Fibroblast of lung (primary cell): ENCODE results near the gene TGOLN2. TPM values are rescaled to one million over a fixed set of nuclear protein-coding genes. Genes with fewer than 3 reads are reported as not detected.
"Not testable (repeated sequence)": the region's sequence is repeated elsewhere in the genome, so short reads cannot be mapped to it uniquely, and the experiment has no call there.

ENCODE experiments used
- DNase-seq, 2 donors: peaks; one replicate each; pipeline versions ENCODE4 v3.0.0 to v3.0.0-alpha.2; 2010; ENCODE audit warnings: low read depth in 2 of 2
- H2AFZ ChIP-seq: 2 replicates; pipeline ENCODE4 v1.5.1; 2012; ENCODE audit warnings: low read length, control low read depth, inconsistent platforms
- H3K27ac ChIP-seq: 2 replicates; pipeline ENCODE4 v1.5.1; 2011; ENCODE audit warnings: low read length, control low read depth; ENCODE audit not compliant: insufficient read depth
- H3K27me3 ChIP-seq: 2 replicates; pipeline ENCODE4 v1.5.1; 2011; ENCODE audit warnings: mild to moderate bottlenecking, low read length; ENCODE audit not compliant: control insufficient read depth, insufficient read depth
- H3K36me3 ChIP-seq: 2 replicates; pipeline ENCODE4 v1.5.1; 2011; ENCODE audit warnings: low read length; ENCODE audit not compliant: control insufficient read depth, insufficient read depth
- H3K4me1 ChIP-seq: 2 replicates; pipeline ENCODE4 v1.5.1; 2011; ENCODE audit warnings: low read length; ENCODE audit not compliant: control insufficient read depth, insufficient read depth; ENCODE audit errors: extremely low read depth
- H3K4me2 ChIP-seq: 2 replicates; pipeline ENCODE4 v1.5.1; 2011; ENCODE audit warnings: low read length, control low read depth; ENCODE audit not compliant: insufficient read depth; ENCODE audit errors: extremely low read depth
- H3K4me3 ChIP-seq, 4 experiments: fragments of 200-600 bp in 1 of 4; sonication (generic) in 1 of 4; replicated peaks in 1 of 4; 2 replicates each; pipeline ENCODE4 v1.5.1; 2011 to 2016; ENCODE audit warnings: low read length in 4 of 4, low read depth in 3 of 4, mild to moderate bottlenecking in 3 of 4, control low read depth in 2 of 4, inconsistent platforms in 1 of 4, mixed read lengths in 1 of 4; ENCODE audit not compliant: insufficient read depth in 1 of 4; ENCODE audit errors: control extremely low read depth in 1 of 4
- H3K79me2 ChIP-seq: 2 replicates; pipeline ENCODE4 v1.5.1; 2012; ENCODE audit warnings: mild to moderate bottlenecking, low read length, inconsistent platforms; ENCODE audit not compliant: control insufficient read depth, insufficient read depth
- H3K9ac ChIP-seq: 2 replicates; pipeline ENCODE4 v1.5.1; 2011; ENCODE audit warnings: mild to moderate bottlenecking, low read length, control low read depth; ENCODE audit not compliant: insufficient read depth
- H3K9me3 ChIP-seq: 2 replicates; pipeline ENCODE4 v1.5.1; 2012; ENCODE audit warnings: low read depth, low read length; ENCODE audit not compliant: control insufficient read depth, insufficient read depth
- H4K20me1 ChIP-seq: 2 replicates; pipeline ENCODE4 v1.5.1; 2011; ENCODE audit warnings: low read length; ENCODE audit not compliant: control insufficient read depth, insufficient read depth; ENCODE audit errors: extremely low read depth
- CTCF ChIP-seq, 2 donors: IDR thresholded peaks in 1 of 2; conservative IDR thresholded peaks in 1 of 2; 1 replicate in 1 of 2; 2 replicates in 1 of 2; pipeline ENCODE4 v1.5.1; 2011 to 2012; ENCODE audit warnings: low read length in 2 of 2, control low read depth in 1 of 2, inconsistent platforms in 1 of 2, low read depth in 1 of 2, mild to moderate bottlenecking in 1 of 2
- EZH2 ChIP-seq: IDR thresholded peaks from 2 replicates; pipeline ENCODE4 v1.5.1; 2012; ENCODE audit warnings: low read length, control low read depth, mild to moderate bottlenecking; ENCODE audit errors: missing control alignments
- polyA plus RNA-seq, 2 donors: library from polyadenylated mRNA; depleted of rRNA in 1 of 2; stranded (reverse) in 1 of 2; unstranded in 1 of 2; fragments of >200 nt; gene quantifications; 2 replicates each; pipeline ENCODE4 v1.2.1, GENCODE V29; 2011 to 2012; ENCODE audit warnings: missing spikeins in 1 of 2
- total RNA-seq: library from RNA; depleted of rRNA; stranded (reverse); fragments of >200 nt; gene quantifications from 2 replicates; pipeline ENCODE4 v1.2.1, GENCODE V29; 2014

Gene TGOLN2
- total and polyA plus RNA-seq, 2 donors (not counting 1 experiment from before 2014, with no cell fraction given) = 112 to 130 TPM

- Histone ChIP-seq H3K4me1 (peaks cover 2% of the 10 kb centered on the region), H3K79me2 (peaks cover 50% of the 10 kb centered on the region)
Observed at GRCh38 chr2:85324639-85325465, 2.9 kb downstream of the TGOLN2 start.

GRCh38 chr2:85323988-85324367 is 3.8 kb downstream of the TGOLN2 start:
- H3K4me1 ChIP-seq, H3K9ac ChIP-seq, H3K27ac ChIP-seq, H3K4me2 ChIP-seq, H3K9me3 ChIP-seq, H3K4me3 ChIP-seq, H2AFZ ChIP-seq, H3K27me3 ChIP-seq, H4K20me1 ChIP-seq, DNase-seq: not testable (repeated sequence)
- Histone ChIP-seq H3K79me2 (peaks cover 52% of the 10 kb centered on the region), H3K36me3 (peaks cover 18% of the 10 kb centered on the region)

More at GRCh38 chr2:85324639-85325465, 2.9 kb downstream of the TGOLN2 start:
- Histone ChIP-seq H4K20me1 (no peaks in the 10 kb centered on the region), H3K4me2 (peak overlapping the region; percentile 74), H2AFZ (no peak overlapping the region), H3K27ac (no peak overlapping the region), H3K9ac (no peak overlapping the region), H3K9me3 (no peaks in the 10 kb centered on the region), H3K27me3 (no peaks in the 10 kb centered on the region), H3K36me3 (peaks cover 18% of the 10 kb centered on the region), H3K4me3 (peak overlapping the region; percentile 73 to 90 (median 86))
- TF ChIP-seq EZH2 = no peak
- no peak for TF ChIP-seq CTCF (conservative IDR thresholded peaks at IDR 0.05 in 1 of 2, IDR thresholded peaks at IDR 0.05 in 1 of 2; ENCODE audit: low read depth in 1 of 2, low read length in 2 of 2)
- peak; percentile 24 to 35 for DNase-seq

- Histone ChIP-seq H4K20me1 (no peaks in the 10 kb centered on the region), H3K4me3 (no peak overlapping the region), H3K9me3 (no peaks in the 10 kb centered on the region), H3K36me3 (peaks cover 18% of the 10 kb centered on the region), H2AFZ (no peak overlapping the region), H3K27ac (no peak overlapping the region), H3K27me3 (no peaks in the 10 kb centered on the region), H3K79me2 (peaks cover 52% of the 10 kb centered on the region), H3K9ac (no peak overlapping the region), H3K4me2 (no peak overlapping the region), H3K4me1 (peaks cover 2% of the 10 kb centered on the region)
- TF ChIP-seq CTCF (conservative IDR thresholded peaks at IDR 0.05 in 1 of 2, IDR thresholded peaks at IDR 0.05 in 1 of 2; ENCODE audit: low read depth in 1 of 2, low read length in 2 of 2) (no peak), EZH2 (no peak)
- DNase-seq = no peak
Observed at GRCh38 chr2:85323351-85323987, 4.3 kb downstream of the TGOLN2 start.
